Bronchial epithelial cell (primary cell): Measurements from ENCODE around the gene VHLL. TPM values are rescaled to one million over a fixed set of nuclear protein-coding genes. Genes with fewer than 3 reads are reported as not detected.

Experiments used
- DNase-seq: peaks from one replicate; pipeline ENCODE4 v3.0.0-alpha.2; 2010; ENCODE audit warnings: low read depth
- FAIRE-seq: peaks from 2 replicates; lab custom pipeline; 2011; peaks lifted over from hg19 to GRCh38; lab: Jason Lieb, UNC
- H3K27me3 ChIP-seq: 2 replicates; pipeline ENCODE4 v1.5.1; 2011; ENCODE audit warnings: low read length; ENCODE audit not compliant: control insufficient read depth, insufficient read depth
- H3K36me3 ChIP-seq: 2 replicates; pipeline ENCODE4 v1.5.1; 2011; ENCODE audit warnings: low read length; ENCODE audit not compliant: control insufficient read depth, insufficient read depth
- H3K4me3 ChIP-seq: 2 replicates; pipeline ENCODE4 v1.5.1; 2011; ENCODE audit warnings: mild to moderate bottlenecking, low read depth, low read length, control low read depth
- total RNA-seq: library from RNA; depleted of rRNA; stranded (reverse); fragments of >200 nt; gene quantifications from 2 replicates; pipeline ENCODE4 v1.2.1, GENCODE V29; 2014
- TF ChIP-seq, protein P1 (sequence below): IDR thresholded peaks from 2 replicates; pipeline ENCODE4 v1.5.1; 2011; ENCODE audit warnings: mild to moderate bottlenecking, moderate library complexity, low read length, control low read depth, inconsistent platforms; ENCODE audit not compliant: insufficient read depth, severe bottlenecking

VHLL gene
- total RNA-seq, 1 donor from 2014 or later = 0.26 TPM

- TF ChIP-seq, protein P1, sequence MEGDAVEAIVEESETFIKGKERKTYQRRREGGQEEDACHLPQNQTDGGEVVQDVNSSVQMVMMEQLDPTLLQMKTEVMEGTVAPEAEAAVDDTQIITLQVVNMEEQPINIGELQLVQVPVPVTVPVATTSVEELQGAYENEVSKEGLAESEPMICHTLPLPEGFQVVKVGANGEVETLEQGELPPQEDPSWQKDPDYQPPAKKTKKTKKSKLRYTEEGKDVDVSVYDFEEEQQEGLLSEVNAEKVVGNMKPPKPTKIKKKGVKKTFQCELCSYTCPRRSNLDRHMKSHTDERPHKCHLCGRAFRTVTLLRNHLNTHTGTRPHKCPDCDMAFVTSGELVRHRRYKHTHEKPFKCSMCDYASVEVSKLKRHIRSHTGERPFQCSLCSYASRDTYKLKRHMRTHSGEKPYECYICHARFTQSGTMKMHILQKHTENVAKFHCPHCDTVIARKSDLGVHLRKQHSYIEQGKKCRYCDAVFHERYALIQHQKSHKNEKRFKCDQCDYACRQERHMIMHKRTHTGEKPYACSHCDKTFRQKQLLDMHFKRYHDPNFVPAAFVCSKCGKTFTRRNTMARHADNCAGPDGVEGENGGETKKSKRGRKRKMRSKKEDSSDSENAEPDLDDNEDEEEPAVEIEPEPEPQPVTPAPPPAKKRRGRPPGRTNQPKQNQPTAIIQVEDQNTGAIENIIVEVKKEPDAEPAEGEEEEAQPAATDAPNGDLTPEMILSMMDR = no peak
- Histone ChIP-seq H3K36me3 (peaks cover 50% of the 10 kb centered on the region), H3K27me3 (no peaks in the 10 kb centered on the region), H3K4me3 (no peak overlapping the region)
- DNase-seq = no peak
- peak; percentile 55 for FAIRE-seq
These were observed 45.5 kb downstream of the VHLL start for GRCh38 chr1:156253634-156254033.

DNA sequence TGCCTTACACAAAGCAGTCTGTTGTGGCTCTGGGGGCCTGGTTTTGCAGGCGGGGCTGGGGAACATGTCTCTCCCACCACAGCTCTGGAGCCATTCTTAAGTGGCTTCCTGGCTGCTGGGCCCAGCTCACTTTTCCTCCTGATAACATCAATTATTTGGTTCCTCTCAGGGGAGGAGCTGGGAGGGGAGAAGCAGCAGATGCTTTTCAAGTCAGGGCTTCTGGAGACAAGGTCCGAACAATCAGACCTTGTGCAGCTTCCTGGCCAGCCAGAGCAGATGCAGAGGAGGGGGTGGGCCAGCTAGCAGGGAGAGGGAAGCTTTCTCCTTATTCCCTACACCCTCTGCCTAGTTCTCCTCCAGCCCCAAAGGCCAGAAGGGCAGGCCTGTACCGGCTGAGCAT is 47.6 kb downstream of the VHLL start:
- FAIRE-seq (no peak), DNase-seq (no peak)
- Histone ChIP-seq H3K36me3 (peaks cover 38% of the 10 kb centered on the region), H3K27me3 (no peaks in the 10 kb centered on the region), H3K4me3 (no peak overlapping the region)
- TF ChIP-seq, protein P1 = no peak

- FAIRE-seq (no peak), DNase-seq (no peak)
- no peak overlapping the region for H3K4me3 ChIP-seq
- H3K27me3 ChIP-seq = no peaks in the 10 kb centered on the region
- peaks cover 36% of the 10 kb centered on the region for H3K36me3 ChIP-seq
- TF ChIP-seq, protein P1 = no peak
These were observed 49.5 kb downstream of the VHLL start for GRCh38 chr1:156249593-156249992.

Other genes starting within 250 kb of the VHLL start
- gene UBQLN4, start 245.5 kb downstream of the VHLL start, total RNA-seq = 13.7 and 17.4 TPM in 2 replicates
- gene LAMTOR2, start 244.5 kb downstream of the VHLL start, total RNA-seq = 46.6 and 74.6 TPM in 2 replicates
- 30.3 and 83.7 TPM in 2 replicates for gene RAB25, start 238.1 kb downstream of the VHLL start, total RNA-seq
- 0.13 and 0.53 TPM in 2 replicates for gene MEX3A, start 216.8 kb downstream of the VHLL start, total RNA-seq
- 561 and 638 TPM in 2 replicates for gene LMNA, start 184.6 kb downstream of the VHLL start, total RNA-seq
- 1.8 and 16.9 TPM in 2 replicates for gene SEMA4A, start 145.7 kb downstream of the VHLL start, total RNA-seq
- 5.8 and 7.4 TPM in 2 replicates for gene SLC25A44, start 105.2 kb downstream of the VHLL start, total RNA-seq
- 55.3 and 55.9 TPM in 2 replicates for gene PMF1, start 86.3 kb downstream of the VHLL start, total RNA-seq
- 0.51 TPM in 1 of 2 replicates, not detected in the other for gene BGLAP, start 57.1 kb downstream of the VHLL start, total RNA-seq
- gene PAQR6, start 51.3 kb downstream of the VHLL start, total RNA-seq = 0.26 and 1.3 TPM in 2 replicates
- 57.4 and 67.0 TPM in 2 replicates for gene SMG5, start 16.5 kb downstream of the VHLL start, total RNA-seq
- 7.1 and 30.7 TPM in 2 replicates for gene TMEM79, start 15.0 kb downstream of the VHLL start, total RNA-seq
- 26.9 and 34.2 TPM in 2 replicates for gene GLMP, start 3.6 kb downstream of the VHLL start, total RNA-seq
- gene CCT3, start 39.0 kb upstream of the VHLL start, total RNA-seq = 281 and 377 TPM in 2 replicates
- 0.77 TPM in 1 of 2 replicates, not detected in the other for gene TSACC, start 39.2 kb upstream of the VHLL start, total RNA-seq
- gene RHBG, start 69.9 kb upstream of the VHLL start, total RNA-seq = under 0.01 and 0.13 TPM in 2 replicates
- 1.3 and 4.9 TPM in 2 replicates for gene MEF2D, start 201.5 kb upstream of the VHLL start, total RNA-seq